ENCODE data around the gene PDX1.

DNA sequence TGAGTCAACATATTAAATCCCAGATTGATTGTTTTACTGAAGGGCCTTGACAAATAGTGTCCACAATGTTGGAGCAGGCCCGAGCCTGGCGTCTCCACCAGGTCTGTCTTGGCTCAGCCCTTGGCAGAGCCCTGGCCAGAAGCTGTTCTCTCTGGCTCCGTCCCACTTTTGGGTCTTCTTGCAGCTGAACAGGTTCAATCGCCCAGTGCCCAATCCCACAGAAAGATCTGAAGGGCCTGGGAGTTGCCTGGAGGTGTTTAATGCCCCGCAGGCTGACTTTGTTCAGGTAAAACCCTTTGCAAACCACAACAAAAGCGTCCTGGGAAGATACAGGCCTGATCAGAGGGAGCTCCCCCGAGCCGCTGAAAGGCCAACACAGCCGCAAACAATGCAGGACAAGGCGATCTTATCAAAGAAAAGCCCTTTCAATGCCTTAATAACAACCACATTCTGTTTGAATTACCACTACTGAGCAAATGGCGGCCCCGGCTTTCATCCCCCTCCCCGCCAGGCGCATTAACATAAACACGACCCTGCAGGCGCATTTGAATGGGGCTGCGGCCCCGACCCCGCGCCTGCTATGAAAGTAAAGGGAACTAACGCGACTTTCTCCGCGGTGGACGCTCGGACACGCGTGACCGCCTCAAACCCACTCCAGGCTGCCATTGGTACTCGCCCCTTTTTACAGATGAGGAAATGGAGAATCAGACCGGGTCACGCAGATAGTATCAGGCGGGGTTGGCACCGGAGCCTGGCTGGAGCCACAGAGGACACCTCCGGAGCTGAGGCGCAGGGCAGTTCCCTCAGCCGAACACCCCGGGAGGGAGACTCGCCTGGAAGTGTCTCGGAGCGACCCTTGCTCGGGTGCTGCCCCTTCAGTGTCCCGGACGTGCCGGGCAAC lies 46.2 kb downstream of the PDX1 start:
- TF ChIP-seq ZNF70 (CRISPR knock-in tag; IDR thresholded peaks at IDR 0.05) (no peak), RARB (CRISPR knock-in tag; IDR thresholded peaks at IDR 0.05) (no peak), ARNTL (CRISPR knock-in tag; IDR thresholded peaks at IDR 0.05; ENCODE audit: borderline replicate concordance, low read depth) (no peak)
- TF ChIP-seq, protein P1, sequence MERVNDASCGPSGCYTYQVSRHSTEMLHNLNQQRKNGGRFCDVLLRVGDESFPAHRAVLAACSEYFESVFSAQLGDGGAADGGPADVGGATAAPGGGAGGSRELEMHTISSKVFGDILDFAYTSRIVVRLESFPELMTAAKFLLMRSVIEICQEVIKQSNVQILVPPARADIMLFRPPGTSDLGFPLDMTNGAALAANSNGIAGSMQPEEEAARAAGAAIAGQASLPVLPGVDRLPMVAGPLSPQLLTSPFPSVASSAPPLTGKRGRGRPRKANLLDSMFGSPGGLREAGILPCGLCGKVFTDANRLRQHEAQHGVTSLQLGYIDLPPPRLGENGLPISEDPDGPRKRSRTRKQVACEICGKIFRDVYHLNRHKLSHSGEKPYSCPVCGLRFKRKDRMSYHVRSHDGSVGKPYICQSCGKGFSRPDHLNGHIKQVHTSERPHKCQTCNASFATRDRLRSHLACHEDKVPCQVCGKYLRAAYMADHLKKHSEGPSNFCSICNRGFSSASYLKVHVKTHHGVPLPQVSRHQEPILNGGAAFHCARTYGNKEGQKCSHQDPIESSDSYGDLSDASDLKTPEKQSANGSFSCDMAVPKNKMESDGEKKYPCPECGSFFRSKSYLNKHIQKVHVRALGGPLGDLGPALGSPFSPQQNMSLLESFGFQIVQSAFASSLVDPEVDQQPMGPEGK (CRISPR knock-in tag; IDR thresholded peaks at IDR 0.05; ENCODE audit: borderline replicate concordance): no peak

Measured in SK-N-SH treated with all-trans-retinoic acid at 6 μM for 48 hours (cell line).